CD4-positive, alpha-beta T cell (primary cell): Measurements from ENCODE around the gene ANO10. TPM values are rescaled to one million over a fixed set of nuclear protein-coding genes. Genes with fewer than 3 reads are reported as not detected.

Experiments
- ATAC-seq: fragments of 200-7000 bp; cut with Tn5 transposase; one replicate; pipeline ENCODE4 v1.10.0; 2022; ENCODE audit warnings: mild to moderate bottlenecking; ENCODE audit not compliant: poor library complexity
- CTCF ChIA-PET: fragments of 350-600 bp; sonication (Branson Sonifier 250); formaldehyde crosslinking; loops from one replicate; lab custom pipeline; 2021; ENCODE audit warnings: antibody characterized with exemption, inconsistent platforms; lab: Charles Lee
- POLR2A ChIA-PET: fragments of 350-600 bp; sonication (Branson Sonifier 250); formaldehyde crosslinking; loops from one replicate; lab custom pipeline; 2021; ENCODE audit warnings: antibody characterized with exemption, inconsistent platforms; lab: Charles Lee
- DNase-seq, 14 experiments: peaks; one replicate each; pipeline ENCODE4 v3.0.0-alpha.2; 2013 to 2020; ENCODE audit warnings: mixed read lengths in 2 of 14
- H3K27ac ChIP-seq, 2 donors: one replicate each; pipeline versions ENCODE4 v1.5.1 to v1.7.0; 2013; ENCODE audit warnings: low read length in 2 of 2, low read depth in 1 of 2, mild to moderate bottlenecking in 1 of 2
- H3K27me3 ChIP-seq, 2 experiments: 1 replicate in 1 of 2; 2 replicates in 1 of 2; pipeline versions ENCODE4 v1.6.1 to v1.7.0; 2013; ENCODE audit warnings: low read length in 2 of 2, control low read depth in 1 of 2, mild to moderate bottlenecking in 1 of 2, moderate library complexity in 1 of 2; ENCODE audit not compliant: insufficient read depth in 2 of 2, control insufficient read depth in 1 of 2
- H3K36me3 ChIP-seq: one replicate; pipeline ENCODE4 v1.6.1; 2013; ENCODE audit warnings: low read length, control low read depth; ENCODE audit not compliant: insufficient read depth
- H3K4me1 ChIP-seq: one replicate; pipeline ENCODE4 v1.6.1; 2013; ENCODE audit warnings: low read length, control low read depth; ENCODE audit not compliant: insufficient read depth
- H3K4me3 ChIP-seq: one replicate; pipeline ENCODE4 v1.5.1; 2013; ENCODE audit warnings: mild to moderate bottlenecking, low read length, moderate library complexity
- H3K9me3 ChIP-seq, 2 experiments: 1 replicate in 1 of 2; 2 replicates in 1 of 2; pipeline versions ENCODE4 v1.6.1 to v1.7.0; 2013; ENCODE audit warnings: low read length in 2 of 2, mild to moderate bottlenecking in 2 of 2, control low read depth in 1 of 2, moderate library complexity in 1 of 2; ENCODE audit not compliant: control insufficient read depth in 1 of 2, insufficient read depth in 1 of 2
- H3K27ac Mint-ChIP-seq: one replicate; pipeline ENCODE4 v1.8.0; 2020; ENCODE audit warnings: mixed read lengths
- H3K27me3 Mint-ChIP-seq: one replicate; pipeline ENCODE4 v1.8.0; 2021; ENCODE audit warnings: mixed read lengths
- H3K36me3 Mint-ChIP-seq: one replicate; pipeline ENCODE4 v1.8.0; 2021; ENCODE audit warnings: low read depth, mixed read lengths
- H3K4me1 Mint-ChIP-seq: one replicate; pipeline ENCODE4 v1.8.0; 2021; ENCODE audit warnings: low read depth, mixed read lengths
- H3K4me3 Mint-ChIP-seq: one replicate; pipeline ENCODE4 v1.8.0; 2020; ENCODE audit warnings: mild to moderate bottlenecking, mixed read lengths
- H3K9me3 Mint-ChIP-seq: one replicate; pipeline ENCODE4 v1.8.0; 2020; ENCODE audit warnings: mixed read lengths
- CTCF ChIP-seq: fragments of 200-600 bp; IDR thresholded peaks from one replicate; pipeline ENCODE4 v1.8.0; 2022; ENCODE audit warnings: antibody characterized with exemption, mild to moderate bottlenecking
- intact Hi-C, 2 experiments: fragments of 100-400 bp; cut with DNase I in 1 of 2; cut with micrococcal nuclease in 1 of 2; formaldehyde crosslinking; loops; one replicate each; pipeline versions ENCODE4 v1.15.1 to v1.9.0; 2023 to 2025; cut with DNase I, micrococcal nuclease
- total RNA-seq, 174 experiments: library from RNA in 2 of 174; stranded (reverse) in 2 of 174; gene quantifications; one replicate each; pipeline ENCODE4 v1.2.3 and lab custom pipeline; 2021 to 2026

The ANO10 gene
- total RNA-seq, 2 experiments from 2014 or later: 6.9 to 8.0 TPM

DNA sequence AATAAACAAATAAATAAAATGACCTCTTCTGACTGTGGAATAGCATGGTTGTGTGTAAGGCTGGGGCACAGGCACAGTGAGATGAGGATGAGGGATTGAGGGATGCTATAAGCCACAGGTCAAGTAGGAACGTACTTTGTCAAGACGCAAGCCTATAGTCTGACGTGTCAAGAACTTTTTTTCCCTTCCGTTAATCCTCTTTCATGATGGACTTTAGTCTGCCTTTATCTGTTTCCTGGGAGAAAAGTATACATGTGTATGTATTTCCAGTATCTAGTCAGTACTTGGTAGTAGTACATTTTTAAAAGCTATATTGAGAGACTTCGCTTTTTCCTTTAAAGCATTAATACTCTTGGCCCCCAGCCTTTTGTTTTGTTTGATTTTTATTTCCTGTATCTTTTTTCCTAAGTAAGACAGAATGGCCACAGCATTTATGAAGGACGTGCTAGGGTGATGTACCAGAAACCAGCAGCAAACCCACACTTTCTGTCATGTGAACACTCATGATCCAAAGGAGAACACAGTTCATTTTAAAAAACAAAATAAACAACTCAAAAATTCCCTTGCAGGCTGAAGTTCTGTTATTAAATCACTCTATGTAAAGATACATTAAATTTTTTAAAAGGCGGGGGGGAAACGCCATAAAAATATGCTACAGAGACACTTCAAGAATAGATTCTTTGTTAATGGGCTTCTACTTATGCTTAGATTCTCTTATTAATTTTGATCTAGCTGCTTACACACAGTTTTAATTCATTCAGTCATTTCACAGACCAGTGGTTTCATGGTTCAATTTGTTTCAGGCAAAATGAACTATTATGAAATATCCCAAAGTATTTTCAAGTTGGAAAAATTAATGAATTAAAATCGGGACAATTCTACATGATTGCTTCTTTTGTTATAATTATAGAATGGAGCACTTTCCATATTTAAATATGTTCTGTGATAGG is 220.8 kb downstream of the ANO10 start:
- no peak for ATAC-seq
- no peak for DNase-seq
- Mint-ChIP-seq H3K27me3 (no peaks in the 10 kb centered on the region), H3K4me3 (no peak overlapping the region), H3K9me3 (no peaks in the 10 kb centered on the region), H3K4me1 (peaks cover 2% of the 10 kb centered on the region), H3K36me3 (no peaks in the 10 kb centered on the region), H3K27ac (no peak overlapping the region)
- TF ChIP-seq CTCF: no peak
- Histone ChIP-seq H3K36me3 (no peaks in the 10 kb centered on the region), H3K4me1 (no peaks in the 10 kb centered on the region), H3K27me3 (no peaks in the 10 kb centered on the region), H3K4me3 (no peak overlapping the region), H3K9me3 (no peaks in the 10 kb centered on the region), H3K27ac (no peak overlapping the region)
- CTCF ChIA-PET: interaction anchor here (1.3 kb wide), 1 partner anchor 12 kb away, joined by 3 read pairs; no protein-coding TSS in a partner anchor
- intact Hi-C loops: no loop called here
- POLR2A ChIA-PET: no interaction called here

GRCh38 chr3:43400167-43400566 is 221.6 kb downstream of the ANO10 start:
- TF ChIP-seq CTCF: no peak
- no peaks in the 10 kb centered on the region for H3K4me1 ChIP-seq
- Mint-ChIP-seq H3K36me3 (no peaks in the 10 kb centered on the region), H3K27me3 (no peaks in the 10 kb centered on the region), H3K4me1 (no peaks in the 10 kb centered on the region), H3K4me3 (no peak overlapping the region), H3K9me3 (no peaks in the 10 kb centered on the region), H3K27ac (no peak overlapping the region)
- no peak for DNase-seq
- no peaks in the 10 kb centered on the region for H3K27me3 ChIP-seq
- ChIA-PET POLR2A (no interaction called here), CTCF (interaction anchor here (0.9 to 1.3 kb wide), 2 partner anchors 11 to 22 kb away, joined by 3 read pairs; no protein-coding TSS in a partner anchor)
- intact Hi-C loops: no loop called here
- no peaks in the 10 kb centered on the region for H3K36me3 ChIP-seq
- no peak overlapping the region for H3K4me3 ChIP-seq
- H3K9me3 ChIP-seq: no peaks in the 10 kb centered on the region
- no peak for ATAC-seq
- no peak overlapping the region for H3K27ac ChIP-seq

DNA sequence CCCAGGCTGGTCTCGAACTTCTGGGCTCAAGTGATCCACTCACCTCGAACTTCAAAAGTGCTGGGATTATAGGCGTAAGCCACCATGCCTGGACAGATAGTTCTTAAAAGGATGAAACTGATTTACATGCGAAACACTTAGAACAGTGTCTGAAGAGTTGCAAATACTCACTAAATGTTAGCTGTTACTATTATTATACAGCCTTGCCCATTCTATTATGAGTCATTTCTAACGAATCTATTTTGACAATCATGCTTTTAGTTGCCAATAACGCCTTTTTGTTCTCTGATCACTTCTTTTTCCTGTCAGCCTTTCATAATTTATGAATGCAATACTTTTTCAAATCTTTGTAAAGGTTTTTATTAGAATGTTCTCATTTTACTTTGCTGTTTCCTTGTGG is 222.8 kb downstream of the ANO10 start:
- POLR2A ChIA-PET: interaction anchor here (1.0 kb wide), 1 partner anchor 10 kb away, joined by 3 read pairs; no protein-coding TSS in a partner anchor
- Histone ChIP-seq H3K36me3 (no peaks in the 10 kb centered on the region), H3K27ac (no peak overlapping the region), H3K27me3 (no peaks in the 10 kb centered on the region), H3K4me3 (no peak overlapping the region), H3K9me3 (no peaks in the 10 kb centered on the region), H3K4me1 (peaks cover 3% of the 10 kb centered on the region)
- ATAC-seq: no peak
- Mint-ChIP-seq H3K27ac (no peak overlapping the region), H3K27me3 (no peaks in the 10 kb centered on the region), H3K36me3 (no peaks in the 10 kb centered on the region), H3K4me3 (no peak overlapping the region), H3K9me3 (no peaks in the 10 kb centered on the region), H3K4me1 (peaks cover 9% of the 10 kb centered on the region)
- DNase-seq: no peak
- intact Hi-C loops: no loop called here
- no peak for TF ChIP-seq CTCF
- CTCF ChIA-PET: interaction anchor here (0.9 kb wide), 1 partner anchor 21 kb away, joined by 3 read pairs; no protein-coding TSS in a partner anchor
